Tibial artery (tissue), 4 donors: ENCODE measurements around the gene DIAPH1.

Experiments used
- DNase-seq, 2 donors: peaks; one replicate each; pipeline ENCODE4 v3.0.0-alpha.2; 2019
- H3K27ac ChIP-seq, 2 donors: fragments of 200-600 bp; sonication (generic) in 1 of 2; 1 replicate in 1 of 2; 2 replicates in 1 of 2; pipeline ENCODE4 v1.5.1; 2018 to 2019; ENCODE audit warnings: mild to moderate bottlenecking in 1 of 2
- H3K27me3 ChIP-seq, 2 donors: fragments of 200-600 bp; sonication (generic) in 1 of 2; one replicate each; pipeline versions ENCODE4 v1.5.1 to v1.6.0; 2016 to 2019
- H3K36me3 ChIP-seq, 3 donors: fragments of 200-600 bp; sonication (generic) in 2 of 3; one replicate each; pipeline ENCODE4 v1.5.1; 2016 to 2019; ENCODE audit warnings: mild to moderate bottlenecking in 2 of 3
- H3K4me1 ChIP-seq, 4 donors: fragments of 200-600 bp; sonication (generic) in 2 of 4; 1 replicate in 3 of 4; 2 replicates in 1 of 4; pipeline ENCODE4 v1.5.1; 2016 to 2019
- H3K4me3 ChIP-seq, 2 donors: fragments of 200-600 bp; sonication (generic) in 1 of 2; 1 replicate in 1 of 2; 2 replicates in 1 of 2; pipeline ENCODE4 v1.5.1; 2018 to 2019; ENCODE audit warnings: mild to moderate bottlenecking in 2 of 2
- H3K9me3 ChIP-seq, 3 donors: fragments of 200-600 bp; sonication (generic) in 1 of 3; one replicate each; pipeline ENCODE4 v1.5.1; 2016 to 2019
- CTCF ChIP-seq, 2 experiments: fragments of 200-600 bp in 1 of 2; fragments of 450-650 bp in 1 of 2; IDR thresholded peaks; one replicate each; pipeline ENCODE4 v1.5.1; 2017 to 2019; ENCODE audit warnings: antibody characterized with exemption in 2 of 2, mild to moderate bottlenecking in 1 of 2, moderate library complexity in 1 of 2
- intact Hi-C: fragments of 100-400 bp; cut with DNase I; formaldehyde crosslinking; loops from one replicate; pipeline ENCODE4 v1.15.0; 2023; ENCODE audit warnings: low total_unique reads

DIAPH1 gene

GRCh38 chr5:141590127-141590526 is 28.7 kb downstream of the DIAPH1 start:
- H3K27ac ChIP-seq, result no peak overlapping the region
- H3K36me3 ChIP-seq, result peaks cover 15 to 34% (median 25%) of the 10 kb centered on the region in 3 donors
- H3K9me3 ChIP-seq, result no peaks in the 10 kb centered on the region
- H3K4me3 ChIP-seq, result no peak overlapping the region
- H3K4me1 ChIP-seq, result peaks cover 0 to 7% (median 5%) of the 10 kb centered on the region in 4 donors
- intact Hi-C loops, result no loop called here
- no peaks in the 10 kb centered on the region for H3K27me3 ChIP-seq
- DNase-seq, result no peak
- no peak for TF ChIP-seq CTCF (IDR thresholded peaks at IDR 0.05)

GRCh38 chr5:141586246-141586645 is 32.6 kb downstream of the DIAPH1 start:
- Histone ChIP-seq H3K4me3 (no peak overlapping the region), H3K36me3 (peaks cover 45 to 55% (median 54%) of the 10 kb centered on the region in 3 donors), H3K4me1 (no peaks in the 10 kb centered on the region), H3K27me3 (no peaks in the 10 kb centered on the region), H3K9me3 (no peaks in the 10 kb centered on the region), H3K27ac (no peak overlapping the region)
- TF ChIP-seq CTCF (IDR thresholded peaks at IDR 0.05), result no peak
- no peak for DNase-seq
- intact Hi-C loops, result no loop called here

GRCh38 chr5:141585594-141585993 is 33.2 kb downstream of the DIAPH1 start:
- Histone ChIP-seq H3K4me1 (no peaks in the 10 kb centered on the region), H3K27ac (no peak overlapping the region), H3K27me3 (no peaks in the 10 kb centered on the region), H3K9me3 (no peaks in the 10 kb centered on the region), H3K4me3 (no peak overlapping the region), H3K36me3 (peaks cover 52 to 62% (median 60%) of the 10 kb centered on the region in 3 donors)
- DNase-seq, result no peak
- TF ChIP-seq CTCF (IDR thresholded peaks at IDR 0.05), result no peak
- intact Hi-C loops, result no loop called here

- H3K9me3 ChIP-seq, result no peaks in the 10 kb centered on the region
- no peak overlapping the region for H3K4me3 ChIP-seq
- TF ChIP-seq CTCF (IDR thresholded peaks at IDR 0.05), result no peak
- intact Hi-C loops, result loop anchor here (10.0 kb wide), 1 partner anchor 51 kb away; no protein-coding TSS in a partner anchor
- no peak for DNase-seq
- peaks cover 82 to 99% (median 90%) of the 10 kb centered on the region in 3 donors for H3K36me3 ChIP-seq
- no peaks in the 10 kb centered on the region for H3K27me3 ChIP-seq
- H3K27ac ChIP-seq, result no peak overlapping the region
- H3K4me1 ChIP-seq, result no peaks in the 10 kb centered on the region
These were observed 44.7 kb downstream of the DIAPH1 start for GRCh38 chr5:141574122-141574510.

- Histone ChIP-seq H3K9me3 (no peaks in the 10 kb centered on the region), H3K4me3 (no peak overlapping the region), H3K4me1 (no peaks in the 10 kb centered on the region), H3K27me3 (no peaks in the 10 kb centered on the region), H3K27ac (no peak overlapping the region), H3K36me3 (peaks cover 77 to 94% (median 85%) of the 10 kb centered on the region in 3 donors)
- DNase-seq, result no peak
- intact Hi-C loops, result loop anchor here (10.0 kb wide), 1 partner anchor 51 kb away; no protein-coding TSS in a partner anchor
- no peak for TF ChIP-seq CTCF (IDR thresholded peaks at IDR 0.05)
These were observed 45.2 kb downstream of the DIAPH1 start for GRCh38 chr5:141573489-141574121.
